Lower lobe of right lung (tissue), 2 donors: ENCODE results near the gene MPND. TPM values are rescaled to one million over a fixed set of nuclear protein-coding genes. Genes with fewer than 3 reads are reported as not detected.

ENCODE experiments used
- ATAC-seq, 2 donors: fragments of 200-7000 bp; cut with Tn5 transposase; one replicate each; pipeline ENCODE4 v1.9.1; 2020 to 2022; ENCODE audit warnings: mild to moderate bottlenecking in 2 of 2, moderate library complexity in 2 of 2
- DNase-seq: peaks from one replicate; pipeline ENCODE4 v3.0.0-alpha.2; 2020
- H3K27ac ChIP-seq: fragments of 200-600 bp; one replicate; pipeline ENCODE4 v1.8.0; 2022
- H3K27me3 ChIP-seq: fragments of 200-600 bp; one replicate; pipeline ENCODE4 v1.8.0; 2022; ENCODE audit warnings: low read depth
- H3K36me3 ChIP-seq: fragments of 200-600 bp; one replicate; pipeline ENCODE4 v1.8.0; 2022; ENCODE audit warnings: mild to moderate bottlenecking
- H3K4me1 ChIP-seq: fragments of 200-600 bp; one replicate; pipeline ENCODE4 v1.8.0; 2022
- H3K4me3 ChIP-seq: fragments of 200-600 bp; one replicate; pipeline ENCODE4 v1.8.0; 2022; ENCODE audit warnings: mild to moderate bottlenecking
- H3K9me3 ChIP-seq: fragments of 200-600 bp; one replicate; pipeline ENCODE4 v1.8.0; 2022
- intact Hi-C: fragments of 100-400 bp; cut with DNase I; formaldehyde crosslinking; loops from one replicate; pipeline ENCODE4 v1.11.0; 2022
- total RNA-seq: library from RNA; stranded (reverse); fragmentation: NEBNext Ultra II Directional; extraction: Animal tissue kit (Norgen Biotek cat#: 25700); gene quantifications from one replicate; pipeline ENCODE4 v1.2.1, GENCODE V29; 2021
- TF ChIP-seq, protein P1 (sequence below): fragments of 200-600 bp; IDR thresholded peaks from one replicate; pipeline ENCODE4 v1.8.0; 2022; ENCODE audit warnings: antibody characterized with exemption, mild to moderate bottlenecking
- donor health status: DM: no; HTN: yes; CAD: no; lungs with severe emphysema.

The MPND gene
- total RNA-seq, 1 donor from 2014 or later, result 41.2 TPM

DNA sequence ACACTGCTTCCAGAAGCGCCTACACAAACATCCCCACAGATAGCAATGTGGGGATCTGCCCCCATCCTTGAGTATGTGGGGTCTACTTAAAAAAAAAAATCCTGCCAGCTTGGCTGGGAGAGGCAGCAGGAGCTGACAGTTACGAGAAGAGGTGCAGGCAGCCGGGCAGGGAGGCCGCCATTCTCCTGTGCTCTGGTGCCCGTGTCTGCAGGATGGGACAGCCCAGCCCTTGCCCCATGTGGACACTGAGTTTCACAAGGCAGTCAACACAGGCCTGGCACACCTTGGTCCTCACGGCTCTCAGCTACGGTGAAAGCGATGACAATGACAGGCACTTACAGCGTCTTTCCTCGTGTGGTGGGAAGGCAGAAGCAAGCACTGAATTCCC lies 24.0 kb downstream of the MPND start:
- H3K4me3 ChIP-seq, result no peak overlapping the region
- DNase-seq (no peak), ATAC-seq (no peak)
- intact Hi-C loops, result no loop called here
- no peak overlapping the region for H3K27ac ChIP-seq
- H3K4me1 ChIP-seq, result peaks cover 53% of the 10 kb centered on the region
- peaks cover 55% of the 10 kb centered on the region for H3K36me3 ChIP-seq
- no peaks in the 10 kb centered on the region for H3K27me3 ChIP-seq
- no peaks in the 10 kb centered on the region for H3K9me3 ChIP-seq
- TF ChIP-seq, protein P1, sequence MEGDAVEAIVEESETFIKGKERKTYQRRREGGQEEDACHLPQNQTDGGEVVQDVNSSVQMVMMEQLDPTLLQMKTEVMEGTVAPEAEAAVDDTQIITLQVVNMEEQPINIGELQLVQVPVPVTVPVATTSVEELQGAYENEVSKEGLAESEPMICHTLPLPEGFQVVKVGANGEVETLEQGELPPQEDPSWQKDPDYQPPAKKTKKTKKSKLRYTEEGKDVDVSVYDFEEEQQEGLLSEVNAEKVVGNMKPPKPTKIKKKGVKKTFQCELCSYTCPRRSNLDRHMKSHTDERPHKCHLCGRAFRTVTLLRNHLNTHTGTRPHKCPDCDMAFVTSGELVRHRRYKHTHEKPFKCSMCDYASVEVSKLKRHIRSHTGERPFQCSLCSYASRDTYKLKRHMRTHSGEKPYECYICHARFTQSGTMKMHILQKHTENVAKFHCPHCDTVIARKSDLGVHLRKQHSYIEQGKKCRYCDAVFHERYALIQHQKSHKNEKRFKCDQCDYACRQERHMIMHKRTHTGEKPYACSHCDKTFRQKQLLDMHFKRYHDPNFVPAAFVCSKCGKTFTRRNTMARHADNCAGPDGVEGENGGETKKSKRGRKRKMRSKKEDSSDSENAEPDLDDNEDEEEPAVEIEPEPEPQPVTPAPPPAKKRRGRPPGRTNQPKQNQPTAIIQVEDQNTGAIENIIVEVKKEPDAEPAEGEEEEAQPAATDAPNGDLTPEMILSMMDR, result no peak

DNA sequence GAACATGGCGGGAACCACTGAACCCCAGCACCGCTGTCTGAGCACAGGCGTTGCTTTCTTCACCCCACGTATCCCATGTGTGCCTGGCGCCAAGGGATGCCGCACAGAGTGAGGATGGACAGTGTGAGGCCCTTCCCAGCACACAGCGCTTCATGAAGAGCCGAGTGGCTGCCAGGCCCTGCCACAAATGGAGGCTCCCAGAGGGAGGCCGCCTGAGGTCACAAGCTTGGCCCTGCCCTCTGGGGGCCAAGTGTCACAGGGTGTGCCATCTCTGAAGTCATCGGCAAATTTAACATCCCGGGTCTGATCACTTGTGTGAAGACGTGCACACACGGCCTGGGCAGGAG lies 24.4 kb downstream of the MPND start:
- H3K27me3 ChIP-seq, result no peaks in the 10 kb centered on the region
- H3K4me3 ChIP-seq, result no peak overlapping the region
- DNase-seq (peak; percentile 45), ATAC-seq (no peak)
- peak overlapping the region; percentile 85 for H3K27ac ChIP-seq
- no peaks in the 10 kb centered on the region for H3K9me3 ChIP-seq
- peaks cover 57% of the 10 kb centered on the region for H3K4me1 ChIP-seq
- intact Hi-C loops, result no loop called here
- TF ChIP-seq, protein P1, result no peak
- peaks cover 50% of the 10 kb centered on the region for H3K36me3 ChIP-seq

DNA sequence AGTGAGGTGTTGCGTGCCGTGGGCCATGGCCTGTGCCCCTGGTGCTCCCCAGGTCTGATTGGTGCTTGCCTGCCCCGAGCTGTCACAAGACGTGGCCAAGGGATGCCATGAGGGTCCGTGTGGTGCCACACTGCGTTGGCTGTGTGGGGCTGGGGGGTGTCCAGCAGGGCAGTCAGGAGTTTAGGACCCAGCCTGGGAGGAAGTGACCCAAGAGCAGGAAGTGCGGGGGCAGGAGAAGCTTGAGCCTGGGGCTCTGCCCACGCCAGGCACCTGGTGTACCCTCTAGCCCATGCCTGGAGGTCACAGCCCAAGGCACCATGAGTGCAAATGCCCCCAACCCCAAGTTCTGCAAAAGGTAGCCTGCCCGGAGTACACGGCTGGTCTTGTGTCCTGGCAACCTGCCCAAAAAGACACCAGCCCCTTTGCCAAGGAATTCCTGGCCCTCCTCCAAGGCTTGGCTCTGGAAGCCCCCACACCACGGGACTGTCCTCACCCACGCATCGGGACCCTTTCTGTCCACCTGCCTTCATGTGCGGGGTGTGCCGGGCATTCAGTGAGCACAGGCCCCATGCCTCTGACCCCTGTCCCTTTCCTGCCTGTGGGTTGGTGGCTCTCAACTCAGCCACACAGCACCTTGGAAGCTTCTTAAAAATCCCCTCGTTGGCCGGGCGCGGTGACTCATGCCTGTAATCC lies 24.9 kb downstream of the MPND start:
- intact Hi-C loops, result no loop called here
- peak in 1 of 2 donors; percentile 11 for ATAC-seq
- Histone ChIP-seq H3K9me3 (no peaks in the 10 kb centered on the region), H3K27me3 (no peaks in the 10 kb centered on the region), H3K4me3 (peak overlapping the region; percentile 44), H3K4me1 (peaks cover 62% of the 10 kb centered on the region), H3K36me3 (peaks cover 45% of the 10 kb centered on the region), H3K27ac (peak overlapping the region; percentile 85)
- TF ChIP-seq, protein P1, result no peak
- peak; percentile 58 for DNase-seq

DNA sequence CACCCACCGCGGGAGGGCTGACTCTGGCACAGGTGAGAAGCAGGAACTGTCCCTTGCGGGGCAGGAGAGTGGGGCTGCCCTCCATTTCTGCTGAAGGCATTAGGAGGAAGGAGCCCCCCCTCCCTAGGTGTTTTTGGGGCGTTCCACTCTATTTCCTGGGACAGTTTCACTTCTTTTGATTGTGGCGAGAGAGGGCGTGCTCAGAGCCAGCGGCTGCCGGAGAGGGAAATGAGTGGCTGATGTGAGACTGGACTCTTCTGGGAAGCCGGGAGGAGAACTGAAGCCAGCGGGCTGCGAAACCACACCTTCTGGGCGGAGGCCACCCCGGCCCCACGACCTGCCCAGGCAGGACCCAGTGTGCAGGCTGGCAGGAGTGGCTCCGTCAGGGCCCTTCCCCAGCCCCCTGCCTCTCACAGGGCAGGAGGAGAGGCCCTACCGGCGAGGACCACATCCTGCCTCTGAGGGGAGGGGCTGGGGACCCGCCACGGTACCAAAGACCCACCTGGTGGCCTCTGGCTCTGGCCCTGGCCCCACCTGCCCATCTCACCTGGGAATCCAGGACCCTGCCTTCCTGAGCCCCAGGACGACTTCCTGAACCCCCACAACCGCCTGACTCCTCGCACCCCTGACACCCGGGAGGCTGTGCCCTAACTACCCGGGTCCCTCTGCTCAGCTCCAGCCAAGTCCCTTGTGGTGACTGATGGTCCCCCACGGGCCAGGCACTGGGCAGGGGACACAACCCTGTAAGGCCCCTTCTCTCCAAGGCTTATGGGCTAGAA lies 25.9 kb downstream of the MPND start:
- Histone ChIP-seq H3K27me3 (no peaks in the 10 kb centered on the region), H3K27ac (peak overlapping the region; percentile 85), H3K36me3 (peaks cover 35% of the 10 kb centered on the region), H3K9me3 (no peaks in the 10 kb centered on the region), H3K4me3 (peak overlapping the region; percentile 44), H3K4me1 (peaks cover 73% of the 10 kb centered on the region)
- TF ChIP-seq, protein P1, result peak; percentile 7
- peak; percentile 83 to 86 for ATAC-seq
- peak; percentile 84 for DNase-seq
- intact Hi-C loops, result no loop called here

DNA sequence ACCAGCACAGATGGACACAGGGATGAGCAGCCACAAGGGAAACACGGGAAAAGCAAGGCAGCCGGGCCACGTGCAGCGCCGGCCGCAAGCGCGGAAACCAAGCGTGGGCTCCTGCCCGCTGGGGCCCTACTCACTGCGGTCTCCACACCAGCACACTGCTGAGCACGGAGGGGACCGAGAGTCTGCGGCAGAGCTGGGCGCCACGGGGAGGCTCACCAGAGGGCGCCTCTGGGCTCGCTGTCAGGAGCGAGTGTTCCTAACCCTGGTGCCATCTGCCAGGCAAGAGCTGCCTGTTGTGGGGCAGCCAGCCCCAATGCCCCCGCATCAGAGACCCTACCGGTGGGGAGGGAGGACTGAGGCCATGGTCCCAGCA lies 26.5 kb downstream of the MPND start:
- DNase-seq, result peak; percentile 74
- no peaks in the 10 kb centered on the region for H3K27me3 ChIP-seq
- intact Hi-C loops, result no loop called here
- H3K9me3 ChIP-seq, result no peaks in the 10 kb centered on the region
- H3K4me3 ChIP-seq, result peak overlapping the region; percentile 44
- peaks cover 78% of the 10 kb centered on the region for H3K4me1 ChIP-seq
- H3K36me3 ChIP-seq, result peaks cover 32% of the 10 kb centered on the region
- H3K27ac ChIP-seq, result peak overlapping the region; percentile 85
- TF ChIP-seq, protein P1, result peak; percentile 60
- ATAC-seq, result peak; percentile 62 to 67
